Natural killer cell (primary cell): ENCODE data around the gene MORN1. TPM values are rescaled to one million over a fixed set of nuclear protein-coding genes. Genes with fewer than 3 reads are reported as not detected.

Experiments used
- ATAC-seq, 3 donors: fragments of 150-1000 bp in 2 of 3; fragments of 200-7000 bp in 1 of 3; cut with Tn5 transposase; 1 replicate in 1 of 3; 2 replicates in 2 of 3; pipeline ENCODE4 v1.10.0; 2021; ENCODE audit warnings: mild to moderate bottlenecking in 2 of 3, moderate library complexity in 2 of 3
- DNase-seq, 2 donors: peaks; one replicate each; pipeline versions ENCODE4 v3.0.0 to v3.0.0-alpha.2; 2013 to 2021; ENCODE audit warnings: mixed read lengths in 1 of 2
- H3K27ac ChIP-seq: one replicate; pipeline ENCODE4 v1.5.1; 2013; ENCODE audit warnings: mild to moderate bottlenecking, low read length
- H3K27me3 ChIP-seq: one replicate; pipeline ENCODE4 v1.6.1; 2013; ENCODE audit warnings: low read length; ENCODE audit not compliant: control insufficient read depth, insufficient read depth
- H3K36me3 ChIP-seq: one replicate; pipeline ENCODE4 v1.6.1; 2013; ENCODE audit warnings: low read length; ENCODE audit not compliant: control insufficient read depth, insufficient read depth
- H3K4me1 ChIP-seq: one replicate; pipeline ENCODE4 v1.6.1; 2013; ENCODE audit warnings: low read length; ENCODE audit not compliant: control insufficient read depth, insufficient read depth
- H3K4me3 ChIP-seq: one replicate; pipeline ENCODE4 v1.5.1; 2013; ENCODE audit warnings: low read length
- H3K9me3 ChIP-seq: one replicate; pipeline ENCODE4 v1.6.1; 2013; ENCODE audit warnings: low read length; ENCODE audit not compliant: control insufficient read depth, insufficient read depth
- H3K27ac Mint-ChIP-seq, 2 donors: one replicate each; pipeline ENCODE4 v1.8.0; 2022; ENCODE audit warnings: mild to moderate bottlenecking in 2 of 2, mixed read lengths in 2 of 2, moderate library complexity in 1 of 2
- H3K27me3 Mint-ChIP-seq, 2 donors: one replicate each; pipeline ENCODE4 v1.8.0; 2022; ENCODE audit warnings: low read depth in 2 of 2, mixed read lengths in 2 of 2
- H3K36me3 Mint-ChIP-seq: one replicate; pipeline ENCODE4 v1.8.0; 2022; ENCODE audit warnings: mixed read lengths
- H3K4me1 Mint-ChIP-seq, 2 donors: one replicate each; pipeline ENCODE4 v1.8.0; 2022; ENCODE audit warnings: mixed read lengths in 2 of 2
- H3K4me3 Mint-ChIP-seq: one replicate; pipeline ENCODE4 v1.8.0; 2022; ENCODE audit warnings: mild to moderate bottlenecking, moderate library complexity, mixed read lengths
- H3K9me3 Mint-ChIP-seq, 2 donors: one replicate each; pipeline ENCODE4 v1.8.0; 2022; ENCODE audit warnings: mixed read lengths in 2 of 2
- CTCF ChIP-seq: fragments of 200-600 bp; IDR thresholded peaks from one replicate; pipeline ENCODE4 v1.8.0; 2022; ENCODE audit warnings: antibody characterized with exemption
- WGBS: methylation state at CpG from one replicate; pipeline ENCODE4 v1.1.7; 2013; ENCODE audit warnings: missing lambda C conversion rate; ENCODE audit not compliant: insufficient coverage; 5-methylcytosine and 5-hydroxymethylcytosine counted together
- intact Hi-C: fragments of 100-400 bp; cut with micrococcal nuclease; formaldehyde crosslinking; loops from one replicate; pipeline ENCODE4 v1.14.2; 2022
- total RNA-seq, 4 donors: library from RNA; stranded (reverse); fragments of 120-200 nt in 1 of 4; gene quantifications; one replicate each; pipeline versions ENCODE4 v1.2.3 to v1.2.4, GENCODE V29; 2013 to 2022

The MORN1 gene
- total RNA-seq, 3 donors from 2014 or later (not counting 1 experiment from before 2014, with no cell fraction given): 8.0 to 9.3 (median 8.8) TPM

- no peaks in the 10 kb centered on the region for H3K36me3 Mint-ChIP-seq
- intact Hi-C loops: no loop called here
- no peak overlapping the region for H3K27ac Mint-ChIP-seq
- no peak overlapping the region for H3K4me3 ChIP-seq
- no peaks in the 10 kb centered on the region for H3K27me3 ChIP-seq
- no peak overlapping the region for H3K27ac ChIP-seq
- no peaks in the 10 kb centered on the region for H3K4me1 Mint-ChIP-seq
- 93% methylated on average over 23 of the region's 23 CpGs for WGBS
- ATAC-seq (no peak), DNase-seq (no peak)
- no peak overlapping the region for H3K4me3 Mint-ChIP-seq
- no peak for TF ChIP-seq CTCF
- no peaks in the 10 kb centered on the region for H3K36me3 ChIP-seq
- H3K27me3 Mint-ChIP-seq: no peaks in the 10 kb centered on the region
- no peaks in the 10 kb centered on the region for H3K9me3 Mint-ChIP-seq
- H3K9me3 ChIP-seq: no peaks in the 10 kb centered on the region
- peaks cover 13% of the 10 kb centered on the region for H3K4me1 ChIP-seq
Observed at GRCh38 chr1:2376261-2376741, 15.1 kb downstream of the MORN1 start.

DNA sequence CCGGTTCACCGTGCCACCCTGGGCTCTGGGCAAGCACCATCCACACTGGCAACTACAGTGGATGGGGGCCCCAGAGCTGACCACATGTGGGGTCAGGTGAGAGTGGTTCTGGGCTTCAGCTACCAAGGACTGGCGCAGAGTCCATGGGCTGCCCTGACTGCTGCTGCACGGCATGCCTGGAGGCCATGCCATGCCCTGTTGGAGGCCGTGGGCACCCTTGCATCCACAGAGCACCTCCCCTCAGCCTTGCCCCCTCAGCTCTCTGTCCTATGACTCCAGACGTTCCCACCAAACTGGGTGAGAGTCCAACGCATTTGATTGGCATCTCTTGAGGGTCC, 15.5 kb downstream of the MORN1 start:
- peaks cover 13% of the 10 kb centered on the region for H3K4me1 ChIP-seq
- intact Hi-C loops: no loop called here
- no peaks in the 10 kb centered on the region for H3K4me1 Mint-ChIP-seq
- no peaks in the 10 kb centered on the region for H3K9me3 ChIP-seq
- H3K9me3 Mint-ChIP-seq: no peaks in the 10 kb centered on the region
- H3K27ac ChIP-seq: no peak overlapping the region
- H3K27ac Mint-ChIP-seq: no peak overlapping the region
- no peaks in the 10 kb centered on the region for H3K27me3 Mint-ChIP-seq
- no peak for TF ChIP-seq CTCF
- H3K27me3 ChIP-seq: no peaks in the 10 kb centered on the region
- no peak overlapping the region for H3K4me3 ChIP-seq
- DNase-seq (no peak), ATAC-seq (no peak)
- no peak overlapping the region for H3K4me3 Mint-ChIP-seq
- 85% methylated on average over 7 of the region's 7 CpGs for WGBS
- no peaks in the 10 kb centered on the region for H3K36me3 ChIP-seq
- no peaks in the 10 kb centered on the region for H3K36me3 Mint-ChIP-seq

DNA sequence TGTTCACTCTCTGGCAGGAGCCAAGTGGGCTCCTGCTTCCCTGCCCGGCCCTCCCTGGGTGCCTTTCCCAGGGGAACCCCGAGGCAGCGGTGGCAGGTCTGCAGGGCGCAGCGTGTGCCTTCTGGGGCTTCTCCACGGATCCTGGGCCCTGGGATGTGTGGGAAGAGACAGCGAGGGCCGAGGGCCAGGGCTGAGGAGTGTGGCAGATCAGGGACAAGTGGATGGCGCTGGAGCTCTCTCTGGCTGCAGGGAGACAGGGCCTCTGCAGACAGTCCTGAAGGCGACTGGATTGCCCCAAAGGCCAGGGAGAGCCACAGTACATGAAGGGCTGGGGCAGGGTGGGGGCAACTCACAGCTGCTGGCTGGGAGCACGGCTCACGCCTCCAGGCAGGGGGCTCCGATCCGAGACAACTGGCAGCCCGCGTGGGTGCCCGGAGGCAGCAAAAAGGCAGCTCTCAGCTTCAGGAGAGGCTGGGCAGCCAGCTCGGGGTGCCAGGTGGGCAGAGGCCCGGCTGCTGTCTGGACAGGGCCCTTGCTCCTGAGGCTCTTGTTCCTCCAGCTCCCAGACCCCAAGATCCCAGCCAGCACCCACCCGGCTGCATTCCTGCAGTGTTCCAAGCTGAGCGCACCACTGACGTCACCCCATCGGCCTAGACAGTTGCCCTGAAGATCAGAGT, 16.0 kb downstream of the MORN1 start:
- Histone ChIP-seq H3K27me3 (no peaks in the 10 kb centered on the region), H3K27ac (no peak overlapping the region), H3K4me1 (peaks cover 13% of the 10 kb centered on the region), H3K4me3 (no peak overlapping the region), H3K36me3 (no peaks in the 10 kb centered on the region), H3K9me3 (no peaks in the 10 kb centered on the region)
- TF ChIP-seq CTCF: no peak
- H3K9me3 Mint-ChIP-seq: no peaks in the 10 kb centered on the region
- no peaks in the 10 kb centered on the region for H3K4me1 Mint-ChIP-seq
- ATAC-seq (no peak), DNase-seq (no peak)
- H3K4me3 Mint-ChIP-seq: no peak overlapping the region
- WGBS: 92% methylated on average over 23 of the region's 23 CpGs
- intact Hi-C loops: no loop called here
- no peaks in the 10 kb centered on the region for H3K27me3 Mint-ChIP-seq
- no peaks in the 10 kb centered on the region for H3K36me3 Mint-ChIP-seq
- H3K27ac Mint-ChIP-seq: no peak overlapping the region
